T-helper 1 cell treated with Interleukin-12 subunit alpha and Interleukin-12 subunit beta and Interleukin-4 antibody, amounts not matched to agents 30 μg/mL and 1 μg/mL, for 36 hours (primary cell): Measurements from ENCODE around the gene SLC4A9.

Source experiments
- H3K27ac Mint-ChIP-seq: one replicate; pipeline ENCODE4 v1.8.0; 2021; ENCODE audit warnings: mild to moderate bottlenecking, mixed read lengths
- H3K27me3 Mint-ChIP-seq: one replicate; pipeline ENCODE4 v1.8.0; 2021; ENCODE audit warnings: low read depth, mixed read lengths
- H3K36me3 Mint-ChIP-seq: one replicate; pipeline ENCODE4 v1.8.0; 2021; ENCODE audit warnings: low read depth, mixed read lengths
- H3K4me1 Mint-ChIP-seq: one replicate; pipeline ENCODE4 v1.8.0; 2021; ENCODE audit warnings: low read depth, mixed read lengths
- H3K4me3 Mint-ChIP-seq: one replicate; pipeline ENCODE4 v1.8.0; 2021; ENCODE audit warnings: mild to moderate bottlenecking, moderate library complexity, mixed read lengths
- H3K9me3 Mint-ChIP-seq: one replicate; pipeline ENCODE4 v1.8.0; 2021; ENCODE audit warnings: mixed read lengths

The SLC4A9 gene

DNA sequence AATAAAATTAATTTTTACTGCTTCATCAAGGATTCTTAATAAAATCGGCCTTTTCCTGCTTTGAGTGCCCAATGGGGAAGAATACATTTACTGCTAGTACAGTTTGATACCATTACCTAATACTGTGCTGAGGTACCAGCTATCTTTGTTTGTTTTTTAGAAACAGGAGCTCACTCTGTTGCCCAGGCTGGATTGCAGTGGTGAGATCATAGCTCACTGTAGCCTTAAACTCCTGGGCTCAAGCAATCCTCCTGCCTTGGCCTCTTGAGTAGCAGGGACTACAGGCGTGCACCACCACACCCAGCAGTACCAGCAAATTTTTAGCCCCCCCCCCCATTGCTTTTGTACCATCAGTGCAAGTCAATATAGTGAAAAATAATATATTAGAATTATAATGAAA, 28.1 kb downstream of the SLC4A9 start:
- Mint-ChIP-seq H3K4me1 (peaks cover 6% of the 10 kb centered on the region), H3K27ac (no peak overlapping the region), H3K36me3 (peaks cover 3% of the 10 kb centered on the region), H3K27me3 (no peaks in the 10 kb centered on the region), H3K9me3 (no peaks in the 10 kb centered on the region), H3K4me3 (no peak overlapping the region)

DNA sequence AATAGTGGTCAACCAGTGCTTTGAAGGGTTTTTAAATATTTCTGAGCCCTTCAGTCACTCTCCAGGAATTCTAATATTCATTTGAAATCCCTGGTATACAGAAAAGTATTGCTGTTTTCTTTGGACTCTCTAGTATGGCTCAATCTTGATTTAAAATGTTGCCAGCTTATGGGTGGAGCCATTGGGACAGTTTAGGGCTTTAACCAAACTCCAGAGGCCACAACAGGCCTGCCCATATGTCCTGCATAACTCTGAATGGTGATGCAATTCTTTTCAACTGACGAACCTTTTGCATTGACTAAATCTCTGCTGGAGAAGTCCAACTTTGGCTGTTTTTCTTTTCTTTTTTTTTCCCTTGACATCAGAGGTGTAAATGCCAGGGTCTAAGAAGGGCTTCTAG, 31.3 kb downstream of the SLC4A9 start:
- H3K4me1 Mint-ChIP-seq: peaks cover 2% of the 10 kb centered on the region
- no peak overlapping the region for H3K27ac Mint-ChIP-seq
- no peaks in the 10 kb centered on the region for H3K27me3 Mint-ChIP-seq
- H3K4me3 Mint-ChIP-seq: no peak overlapping the region
- H3K36me3 Mint-ChIP-seq: peaks cover 3% of the 10 kb centered on the region
- no peaks in the 10 kb centered on the region for H3K9me3 Mint-ChIP-seq

GRCh38 chr5:140391732-140392131, 31.7 kb downstream of the SLC4A9 start:
- H3K36me3 Mint-ChIP-seq: peaks cover 3% of the 10 kb centered on the region
- H3K4me3 Mint-ChIP-seq: no peak overlapping the region
- peaks cover 2% of the 10 kb centered on the region for H3K4me1 Mint-ChIP-seq
- H3K9me3 Mint-ChIP-seq: no peaks in the 10 kb centered on the region
- no peak overlapping the region for H3K27ac Mint-ChIP-seq
- H3K27me3 Mint-ChIP-seq: no peaks in the 10 kb centered on the region

GRCh38 chr5:140393738-140394137, 33.7 kb downstream of the SLC4A9 start:
- Mint-ChIP-seq H3K27me3 (no peaks in the 10 kb centered on the region), H3K4me3 (no peak overlapping the region), H3K9me3 (no peaks in the 10 kb centered on the region), H3K4me1 (peaks cover 2% of the 10 kb centered on the region), H3K36me3 (peaks cover 3% of the 10 kb centered on the region), H3K27ac (no peak overlapping the region)

DNA sequence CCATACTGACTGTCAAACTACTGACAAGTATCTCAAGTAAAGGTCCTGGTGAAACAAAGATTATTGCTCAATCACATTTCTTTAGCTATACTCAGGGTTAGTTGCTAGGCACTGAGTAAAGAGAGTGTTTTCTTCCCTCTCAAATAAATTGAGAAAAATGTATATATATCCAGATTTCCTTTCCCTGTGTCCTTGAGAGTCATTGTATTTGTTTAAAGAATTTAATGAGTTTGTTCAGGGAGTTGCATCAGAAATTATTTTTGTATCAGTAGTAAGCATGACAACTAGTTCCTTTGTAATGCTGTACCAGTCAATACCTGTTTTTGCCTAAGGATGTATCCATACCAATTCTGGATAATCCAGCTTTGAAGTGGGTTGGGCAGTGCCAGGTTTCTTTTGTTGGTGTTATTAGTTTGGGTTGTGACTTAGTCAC, 38.4 kb downstream of the SLC4A9 start:
- no peaks in the 10 kb centered on the region for H3K27me3 Mint-ChIP-seq
- no peaks in the 10 kb centered on the region for H3K9me3 Mint-ChIP-seq
- peaks cover 9% of the 10 kb centered on the region for H3K4me1 Mint-ChIP-seq
- peaks cover 4% of the 10 kb centered on the region for H3K36me3 Mint-ChIP-seq
- no peak overlapping the region for H3K4me3 Mint-ChIP-seq
- no peak overlapping the region for H3K27ac Mint-ChIP-seq

DNA sequence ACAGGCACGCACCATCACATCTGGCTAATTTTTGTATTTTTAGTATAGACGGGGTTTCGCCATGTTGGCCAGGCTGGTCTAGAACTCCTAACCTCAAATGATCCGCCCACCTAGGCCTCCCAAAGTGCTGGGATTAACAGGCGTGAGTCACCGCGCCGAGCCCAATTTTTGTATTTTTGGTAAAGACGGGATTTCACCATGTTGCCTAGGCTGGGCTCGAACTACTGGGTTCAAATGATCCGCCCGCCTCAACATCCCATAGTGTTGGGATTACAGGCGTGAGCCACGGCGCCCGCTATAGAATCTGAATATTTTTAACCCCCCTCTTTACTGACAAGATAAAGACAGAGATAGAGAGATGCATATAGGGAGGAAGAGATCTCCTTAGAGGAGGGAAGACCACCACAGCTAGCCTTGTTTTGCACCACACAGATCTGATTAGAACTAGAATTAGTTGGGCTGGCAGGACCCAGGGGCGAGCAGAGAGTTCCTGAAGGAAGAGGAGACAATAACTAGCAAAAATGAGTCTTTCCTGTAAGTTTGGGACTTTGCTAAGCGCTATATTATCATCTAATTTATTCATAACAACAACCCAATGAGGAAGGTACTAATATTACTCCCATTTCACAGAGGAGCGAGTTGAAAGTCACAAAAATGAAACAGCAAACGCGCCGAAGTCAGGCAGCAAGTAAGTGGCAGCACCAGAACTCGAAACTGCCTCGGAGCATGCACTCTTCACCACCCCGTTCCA, 40.2 kb downstream of the SLC4A9 start:
- Mint-ChIP-seq H3K36me3 (peaks cover 8% of the 10 kb centered on the region), H3K4me3 (no peak overlapping the region), H3K27me3 (no peaks in the 10 kb centered on the region), H3K9me3 (no peaks in the 10 kb centered on the region), H3K27ac (peak overlapping the region; percentile 90), H3K4me1 (peaks cover 22% of the 10 kb centered on the region)

DNA sequence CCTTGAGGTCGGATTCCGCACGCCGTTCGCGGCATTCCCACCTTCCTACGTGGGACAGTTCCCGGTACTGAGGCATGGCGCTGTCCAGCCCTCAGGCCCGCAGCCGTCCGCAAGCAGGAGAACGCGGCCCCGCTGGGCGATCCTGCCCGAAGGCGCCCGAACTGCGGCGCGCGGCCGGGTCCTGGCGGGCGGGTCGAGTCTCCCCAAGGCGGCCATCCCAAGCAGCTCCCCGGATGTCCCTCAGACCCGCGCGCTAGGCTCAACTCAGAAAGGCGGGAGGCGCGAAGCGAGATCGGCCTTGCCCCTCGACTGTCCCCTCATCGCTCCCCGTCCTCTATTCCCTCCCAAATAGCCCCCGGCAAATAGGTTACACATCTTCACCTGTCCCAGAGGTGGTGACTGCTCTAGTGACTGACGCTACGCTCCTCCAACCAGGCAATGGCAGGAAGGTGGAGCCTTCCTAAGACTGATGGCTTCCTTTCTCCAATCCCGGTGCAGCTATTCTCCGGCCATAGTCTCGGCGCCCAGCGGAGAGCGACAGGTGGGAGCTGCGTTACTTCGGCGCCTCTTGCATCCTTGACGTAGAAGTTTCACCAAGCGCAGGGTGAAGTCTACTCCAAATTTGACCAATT, 40.9 kb downstream of the SLC4A9 start:
- H3K27me3 Mint-ChIP-seq: no peaks in the 10 kb centered on the region
- peak overlapping the region; percentile 90 for H3K27ac Mint-ChIP-seq
- peaks cover 24% of the 10 kb centered on the region for H3K4me1 Mint-ChIP-seq
- no peak overlapping the region for H3K4me3 Mint-ChIP-seq
- no peaks in the 10 kb centered on the region for H3K9me3 Mint-ChIP-seq
- H3K36me3 Mint-ChIP-seq: peaks cover 8% of the 10 kb centered on the region

DNA sequence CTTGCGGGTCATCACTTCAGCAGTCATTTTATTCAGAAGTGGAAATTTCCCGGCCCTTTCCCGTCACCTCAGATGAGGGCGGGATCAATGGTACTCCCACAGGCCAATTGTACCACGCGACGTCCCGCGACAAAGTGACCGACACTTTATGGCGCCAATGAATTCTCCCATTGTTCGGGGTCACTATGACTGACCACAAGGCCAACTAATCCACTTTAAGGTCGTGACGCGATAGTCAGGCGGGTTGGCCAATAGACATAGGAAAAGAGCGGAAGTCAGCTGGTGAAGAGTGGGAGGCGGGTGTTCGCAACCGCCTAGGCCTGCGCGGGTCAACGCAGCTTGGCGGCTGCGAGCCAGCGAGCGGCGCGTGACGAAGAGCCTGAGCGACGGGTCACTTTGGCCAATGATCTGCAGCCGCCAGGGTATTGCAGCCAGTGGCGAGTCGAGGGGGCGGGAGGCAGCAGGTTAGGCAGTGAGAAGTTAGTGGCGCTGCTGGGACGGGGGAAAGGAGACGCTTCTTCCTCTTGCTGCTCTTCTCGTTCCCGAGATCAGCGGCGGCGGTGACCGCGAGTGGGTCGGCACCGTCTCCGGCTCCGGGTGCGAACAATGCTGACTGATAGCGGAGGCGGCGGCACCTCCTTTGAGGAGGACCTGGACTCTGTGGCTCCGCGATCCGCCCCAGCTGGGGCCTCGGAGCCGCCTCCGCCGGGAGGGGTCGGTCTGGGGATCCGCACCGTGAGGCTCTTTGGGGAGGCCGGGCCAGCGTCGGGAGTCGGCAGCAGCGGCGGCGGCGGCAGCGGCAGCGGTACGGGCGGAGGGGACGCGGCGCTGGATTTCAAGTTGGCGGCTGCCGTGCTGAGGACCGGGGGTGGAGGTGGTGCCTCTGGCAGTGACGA, 41.6 kb downstream of the SLC4A9 start, which contains the start of gene ANKHD1:
TSS of gene ANKHD1 (plus strand) at position 472 of the 896 bp plus-strand sequence. CDS start at position 607, 135 bp downstream.
- Mint-ChIP-seq H3K4me3 (no peak within 1 kb of the TSS), H3K27ac (peak within 1 kb of the TSS; percentile 90), H3K36me3 (peaks cover 8% of the 10 kb centered on the region), H3K9me3 (no peaks in the 10 kb centered on the region), H3K27me3 (no peaks in the 10 kb centered on the region), H3K4me1 (peaks cover 26% of the 10 kb centered on the region)

DNA sequence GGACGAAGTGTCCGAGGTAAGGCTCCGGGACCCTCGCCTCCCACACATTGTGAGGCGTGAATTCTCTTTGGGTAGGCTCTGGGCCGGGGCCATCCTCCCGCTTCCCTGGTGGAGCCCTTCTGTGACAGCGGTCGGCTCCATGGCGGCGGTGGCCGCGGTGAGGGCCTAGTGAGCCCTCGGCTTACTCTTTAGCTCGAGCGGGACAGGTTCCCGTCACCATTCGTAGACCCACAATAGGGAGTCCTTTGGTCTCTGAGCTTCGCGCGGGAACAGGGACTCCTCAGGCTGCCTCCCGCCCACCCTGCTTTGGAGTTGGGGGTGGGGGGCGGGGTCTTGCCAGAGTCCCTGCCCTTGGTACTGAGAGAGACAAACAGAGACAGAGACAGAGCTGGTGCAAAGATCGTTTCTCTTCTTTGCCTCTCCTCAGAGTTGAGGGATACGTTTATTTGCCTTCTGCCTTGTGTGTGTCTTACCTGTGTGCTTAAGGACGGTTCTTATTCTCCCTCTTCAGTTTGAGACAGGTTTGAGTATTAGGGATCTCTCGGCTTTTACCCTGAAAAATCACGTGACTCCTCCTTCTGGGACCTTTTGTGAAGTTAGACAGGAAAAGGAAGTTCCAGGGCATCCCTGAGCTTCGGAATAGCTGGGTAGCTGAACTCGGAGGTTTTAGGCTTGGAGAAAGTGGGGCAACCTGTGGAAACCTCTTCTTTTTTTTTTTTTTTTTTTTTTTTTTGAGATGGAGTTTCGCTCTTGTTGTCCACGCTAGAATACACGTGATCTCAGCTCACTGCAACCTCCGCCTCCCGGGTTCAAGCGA, 42.5 kb downstream of the SLC4A9 start:
- Mint-ChIP-seq H3K4me3 (no peak overlapping the region), H3K27me3 (no peaks in the 10 kb centered on the region), H3K4me1 (peaks cover 26% of the 10 kb centered on the region), H3K36me3 (peaks cover 8% of the 10 kb centered on the region), H3K27ac (no peak overlapping the region), H3K9me3 (no peaks in the 10 kb centered on the region)

DNA sequence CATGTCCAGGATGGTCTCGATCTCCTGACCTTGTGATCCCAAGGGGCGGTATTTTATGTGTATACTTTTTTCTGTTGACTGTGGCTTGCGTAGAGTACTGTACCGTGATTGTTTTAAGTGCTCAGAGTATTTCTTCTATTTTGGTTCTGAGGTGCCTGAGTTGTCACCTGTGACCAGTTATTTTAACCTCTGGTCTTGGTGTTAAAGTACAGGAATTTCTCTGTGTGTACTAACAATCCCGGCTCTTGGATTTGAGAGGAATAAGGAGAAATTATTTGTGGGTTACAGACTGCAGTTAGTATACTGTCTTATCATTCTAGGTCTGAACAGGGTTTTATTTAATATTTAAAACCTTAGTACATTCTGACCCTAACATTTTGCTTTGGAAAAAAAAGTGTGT, 43.6 kb downstream of the SLC4A9 start:
- H3K4me1 Mint-ChIP-seq: peaks cover 26% of the 10 kb centered on the region
- H3K9me3 Mint-ChIP-seq: no peaks in the 10 kb centered on the region
- H3K4me3 Mint-ChIP-seq: no peak overlapping the region
- peaks cover 10% of the 10 kb centered on the region for H3K36me3 Mint-ChIP-seq
- peak overlapping the region; percentile 45 for H3K27ac Mint-ChIP-seq
- H3K27me3 Mint-ChIP-seq: no peaks in the 10 kb centered on the region

DNA sequence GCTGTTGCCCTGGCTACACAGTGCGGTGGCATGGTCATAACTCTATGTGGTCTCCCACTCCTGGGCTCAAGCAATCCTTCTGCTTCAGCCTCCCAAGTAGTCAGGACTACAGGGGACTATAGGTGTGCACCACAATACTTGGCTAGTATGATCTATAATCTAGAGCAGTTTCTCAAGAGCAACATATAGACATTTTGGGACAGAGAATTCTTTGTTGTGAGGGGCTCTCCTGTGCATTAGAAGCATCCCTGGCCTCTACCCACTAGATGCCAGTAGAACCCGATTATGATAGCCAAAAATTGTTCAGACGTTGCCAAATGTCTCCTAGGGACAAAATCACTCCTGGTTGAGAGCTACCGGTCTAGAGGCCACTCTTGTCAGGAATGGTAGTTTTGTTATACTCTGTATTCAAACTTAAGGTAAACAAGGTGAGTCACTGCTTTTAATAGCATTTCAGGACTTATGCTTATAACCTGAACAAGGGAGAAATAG, 48.8 kb downstream of the SLC4A9 start:
- peaks cover 21% of the 10 kb centered on the region for H3K4me1 Mint-ChIP-seq
- H3K9me3 Mint-ChIP-seq: no peaks in the 10 kb centered on the region
- peaks cover 9% of the 10 kb centered on the region for H3K36me3 Mint-ChIP-seq
- no peak overlapping the region for H3K27ac Mint-ChIP-seq
- H3K27me3 Mint-ChIP-seq: no peaks in the 10 kb centered on the region
- no peak overlapping the region for H3K4me3 Mint-ChIP-seq

GRCh38 chr5:140413230-140413629, 53.2 kb downstream of the SLC4A9 start:
- peaks cover 9% of the 10 kb centered on the region for H3K36me3 Mint-ChIP-seq
- no peak overlapping the region for H3K4me3 Mint-ChIP-seq
- H3K4me1 Mint-ChIP-seq: peaks cover 9% of the 10 kb centered on the region
- no peaks in the 10 kb centered on the region for H3K9me3 Mint-ChIP-seq
- H3K27ac Mint-ChIP-seq: no peak overlapping the region
- no peaks in the 10 kb centered on the region for H3K27me3 Mint-ChIP-seq

DNA sequence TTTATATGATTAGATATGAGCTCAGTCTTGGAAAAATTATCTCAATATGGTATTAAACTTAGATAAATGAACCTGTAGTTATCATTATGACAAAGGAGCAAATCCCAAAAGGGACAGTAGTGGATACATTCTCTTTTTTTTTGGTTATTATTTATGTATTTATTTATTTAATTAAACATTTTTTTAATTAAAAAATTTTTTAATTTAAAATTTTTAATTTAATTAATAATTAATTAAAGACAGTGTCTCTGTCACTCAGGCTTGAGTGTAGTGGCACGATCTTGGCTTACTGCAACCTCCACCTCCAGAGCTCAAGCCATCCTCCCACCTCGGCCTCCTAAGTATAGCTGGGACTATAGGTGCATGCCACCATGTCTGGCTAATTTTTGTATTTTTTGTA, 57.2 kb downstream of the SLC4A9 start:
- no peak overlapping the region for H3K4me3 Mint-ChIP-seq
- peaks cover 20% of the 10 kb centered on the region for H3K4me1 Mint-ChIP-seq
- no peaks in the 10 kb centered on the region for H3K27me3 Mint-ChIP-seq
- H3K27ac Mint-ChIP-seq: no peak overlapping the region
- H3K36me3 Mint-ChIP-seq: peaks cover 18% of the 10 kb centered on the region
- no peaks in the 10 kb centered on the region for H3K9me3 Mint-ChIP-seq
